Skeletal muscle tissue (tissue), 4 donors: Measurements from ENCODE around the gene FBXO22. TPM values are rescaled to one million over a fixed set of nuclear protein-coding genes. Genes with fewer than 3 reads are reported as not detected.
"Not testable (repeated sequence)": the region's sequence is repeated elsewhere in the genome, so short reads cannot be mapped to it uniquely, and the experiment has no call there.

ENCODE experiments used
- H3K27ac ChIP-seq: one replicate; pipeline ENCODE4 v1.7.0; 2013; ENCODE audit warnings: mild to moderate bottlenecking, low read depth, low read length, inconsistent platforms
- H3K27me3 ChIP-seq, 3 donors: one replicate each; pipeline ENCODE4 v1.7.0; 2013; ENCODE audit warnings: low read length in 3 of 3; ENCODE audit not compliant: control insufficient read depth in 3 of 3, insufficient read depth in 3 of 3
- H3K36me3 ChIP-seq, 3 donors: one replicate each; pipeline ENCODE4 v1.7.0; 2013; ENCODE audit warnings: low read length in 3 of 3; ENCODE audit not compliant: control insufficient read depth in 3 of 3, insufficient read depth in 3 of 3
- H3K4me1 ChIP-seq, 3 donors: one replicate each; pipeline ENCODE4 v1.7.0; 2013; ENCODE audit warnings: low read length in 3 of 3, mild to moderate bottlenecking in 3 of 3; ENCODE audit not compliant: control insufficient read depth in 3 of 3, insufficient read depth in 3 of 3
- H3K4me3 ChIP-seq, 3 donors: one replicate each; pipeline ENCODE4 v1.7.0; 2013; ENCODE audit warnings: low read length in 3 of 3
- H3K9ac ChIP-seq, 3 donors: one replicate each; pipeline ENCODE4 v1.7.0; 2013; ENCODE audit warnings: low read length in 3 of 3, mild to moderate bottlenecking in 3 of 3, moderate library complexity in 2 of 3, low read depth in 1 of 3
- H3K9me3 ChIP-seq, 3 donors: one replicate each; pipeline ENCODE4 v1.7.0; 2013; ENCODE audit warnings: low read length in 3 of 3; ENCODE audit not compliant: control insufficient read depth in 3 of 3
- total RNA-seq: library from RNA; depleted of rRNA; stranded (reverse); fragments of >200 nt; gene quantifications from one replicate; pipeline ENCODE4 v1.2.3, GENCODE V29; 2014
- donor health status: Osteomylitis.

FBXO22 gene
- total RNA-seq, 1 donor from 2014 or later, result 9.9 TPM

DNA sequence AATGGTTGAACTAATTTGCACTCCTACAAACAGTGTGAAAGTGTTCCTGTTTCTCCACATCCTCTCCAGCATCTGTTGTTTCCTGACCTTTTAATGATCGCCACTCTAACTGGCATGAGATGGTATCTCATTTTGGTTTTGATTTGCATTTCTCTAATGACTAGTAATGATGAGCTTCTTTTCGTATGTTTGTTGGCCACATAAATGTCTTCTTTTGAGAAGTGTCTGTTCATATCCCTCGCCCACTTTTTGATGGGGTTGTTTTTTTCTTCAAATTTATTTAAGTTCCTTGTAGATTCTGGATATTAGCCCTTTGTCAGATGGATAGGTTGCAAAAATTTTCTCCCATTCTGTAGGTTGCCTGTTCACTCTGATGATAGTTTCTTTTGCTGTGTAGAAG lies 6.7 kb downstream of the FBXO22 start:
- not testable (repeated sequence) for H3K4me3 ChIP-seq, H3K4me1 ChIP-seq, H3K27ac ChIP-seq, H3K27me3 ChIP-seq, H3K9ac ChIP-seq, H3K9me3 ChIP-seq
- H3K36me3 ChIP-seq, result peaks cover 0 to 17% (median 11%) of the 10 kb centered on the region in 3 donors

DNA sequence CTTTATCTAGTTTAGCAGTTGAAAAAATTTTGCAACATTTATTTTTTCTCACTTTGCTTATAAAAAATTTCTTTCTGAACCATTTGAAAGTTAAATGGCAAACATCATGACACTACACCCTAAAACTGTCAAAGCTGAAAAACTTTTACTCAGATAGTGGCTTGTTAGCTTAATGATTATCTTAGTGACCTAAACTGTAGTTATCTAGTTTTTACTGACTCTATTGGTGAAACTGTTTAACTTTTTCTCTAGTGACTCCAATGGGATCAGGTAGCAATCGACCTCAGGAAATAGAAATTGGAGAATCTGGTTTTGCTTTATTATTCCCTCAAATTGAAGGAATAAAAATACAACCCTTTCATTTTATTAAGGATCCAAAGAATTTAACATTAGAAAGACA lies 13.3 kb downstream of the FBXO22 start:
- peaks cover 0 to 19% (median 12%) of the 10 kb centered on the region in 3 donors for H3K36me3 ChIP-seq
- H3K4me3 ChIP-seq, result no peak overlapping the region
- no peak overlapping the region for H3K27ac ChIP-seq
- H3K4me1 ChIP-seq, result peaks cover under 1 to 2% (median under 1%) of the 10 kb centered on the region in 3 donors
- H3K9me3 ChIP-seq, result no peaks in the 10 kb centered on the region
- H3K27me3 ChIP-seq, result no peaks in the 10 kb centered on the region
- H3K9ac ChIP-seq, result no peak overlapping the region

DNA sequence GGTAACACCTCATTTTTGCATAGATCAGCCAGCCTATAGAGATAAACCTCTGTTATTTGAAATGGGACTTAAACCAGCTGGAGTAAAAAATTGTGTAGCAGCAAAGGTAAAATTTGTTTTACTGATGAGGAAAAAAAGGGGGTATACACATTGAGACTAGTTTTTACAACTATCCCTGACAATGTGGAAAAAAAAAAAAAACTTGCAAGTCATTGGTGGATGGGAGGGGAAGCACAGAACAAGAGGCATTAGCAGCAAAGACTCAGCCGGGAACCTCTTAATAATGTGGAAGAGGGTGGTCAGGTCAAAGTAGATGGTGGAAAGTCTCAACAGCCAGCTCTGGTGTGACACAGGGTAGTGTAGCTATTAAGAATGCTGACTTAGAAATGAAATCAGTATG lies 14.5 kb downstream of the FBXO22 start:
- no peaks in the 10 kb centered on the region for H3K9me3 ChIP-seq
- peaks cover 0 to 19% (median 12%) of the 10 kb centered on the region in 3 donors for H3K36me3 ChIP-seq

GRCh38 chr15:75920079-75920478 lies 16.4 kb downstream of the FBXO22 start:
- Histone ChIP-seq H3K4me1 (peaks cover 9 to 17% (median 14%) of the 10 kb centered on the region in 3 donors), H3K9me3 (no peaks in the 10 kb centered on the region), H3K36me3 (peaks cover 0 to 8% (median 6%) of the 10 kb centered on the region in 3 donors), H3K4me3 (no peak overlapping the region), H3K27me3 (no peaks in the 10 kb centered on the region), H3K9ac (no peak overlapping the region), H3K27ac (no peak overlapping the region)

More for the DNA sequence above, 14.5 kb downstream of the FBXO22 start:
- Histone ChIP-seq H3K27me3 (no peaks in the 10 kb centered on the region), H3K4me1 (peaks cover 7 to 11% (median 10%) of the 10 kb centered on the region in 3 donors), H3K9ac (no peak overlapping the region), H3K27ac (no peak overlapping the region), H3K4me3 (no peak overlapping the region)

DNA sequence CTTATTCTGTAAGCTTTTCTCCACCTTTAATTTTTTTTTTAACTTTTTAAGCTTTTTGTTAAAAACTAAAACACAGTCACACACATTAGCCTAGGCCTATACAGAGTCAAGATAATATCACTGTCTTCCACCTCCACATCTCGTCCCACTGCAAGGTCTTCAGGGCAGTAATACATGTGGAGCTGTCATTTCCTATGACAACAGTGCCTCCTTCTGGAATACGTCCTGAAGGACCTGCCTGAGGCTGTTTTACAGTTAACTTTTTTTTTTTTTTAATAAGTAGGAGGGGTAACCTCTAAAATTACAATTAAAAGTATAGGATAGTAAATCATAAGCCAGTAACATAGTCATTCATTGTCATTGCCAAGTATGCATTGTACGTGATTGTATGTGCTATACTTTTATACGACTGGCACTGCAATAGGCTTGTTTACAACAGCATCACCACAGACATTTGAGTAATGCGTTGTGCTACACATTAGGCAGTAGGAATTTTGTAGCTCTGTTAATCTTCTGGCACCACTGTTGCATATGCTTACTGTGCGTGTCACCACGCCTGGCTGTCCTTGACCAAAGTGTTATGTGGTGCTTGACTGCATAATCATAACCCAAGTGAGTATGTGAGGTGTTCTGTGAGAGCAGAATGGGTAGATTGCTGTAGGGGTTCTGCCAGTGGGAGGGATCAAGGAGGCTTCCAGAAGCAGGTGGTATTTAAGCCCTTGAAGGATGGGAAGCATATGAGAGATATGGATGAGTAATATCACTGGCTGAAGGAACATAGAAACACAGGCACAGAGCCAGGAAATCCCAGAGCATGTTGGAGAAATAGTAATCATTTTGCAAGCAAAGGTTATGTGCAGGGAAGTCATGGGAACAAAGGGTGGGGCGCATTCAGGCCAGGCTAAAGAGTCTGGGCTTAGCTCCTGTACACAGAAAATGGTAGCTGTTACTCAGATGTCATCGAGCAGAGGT lies 18.3 kb downstream of the FBXO22 start:
- no peak overlapping the region for H3K27ac ChIP-seq
- H3K4me3 ChIP-seq, result no peak overlapping the region
- H3K9ac ChIP-seq, result no peak overlapping the region
- no peaks in the 10 kb centered on the region for H3K9me3 ChIP-seq
- peaks cover 14 to 23% (median 14%) of the 10 kb centered on the region in 3 donors for H3K4me1 ChIP-seq
- no peaks in the 10 kb centered on the region for H3K27me3 ChIP-seq
- peaks cover 0 to 6% (median 5%) of the 10 kb centered on the region in 3 donors for H3K36me3 ChIP-seq

- H3K36me3 ChIP-seq, result peaks cover 0 to 5% (median 0%) of the 10 kb centered on the region in 3 donors
- no peak overlapping the region for H3K4me3 ChIP-seq
- peaks cover 14 to 23% (median 14%) of the 10 kb centered on the region in 3 donors for H3K4me1 ChIP-seq
- H3K9me3 ChIP-seq, result no peaks in the 10 kb centered on the region
- H3K27me3 ChIP-seq, result no peaks in the 10 kb centered on the region
- H3K9ac ChIP-seq, result no peak overlapping the region
- H3K27ac ChIP-seq, result no peak overlapping the region
Measured at GRCh38 chr15:75923756-75924155, 20.1 kb downstream of the FBXO22 start.

GRCh38 chr15:75924576-75924975 lies 20.9 kb downstream of the FBXO22 start:
- Histone ChIP-seq H3K4me1 (peaks cover 14 to 23% (median 14%) of the 10 kb centered on the region in 3 donors), H3K27me3 (no peaks in the 10 kb centered on the region), H3K27ac (no peak overlapping the region), H3K9me3 (no peaks in the 10 kb centered on the region), H3K4me3 (no peak overlapping the region), H3K36me3 (peaks cover 0 to 5% (median 0%) of the 10 kb centered on the region in 3 donors), H3K9ac (no peak overlapping the region)

GRCh38 chr15:75925440-75925839 lies 21.8 kb downstream of the FBXO22 start:
- Histone ChIP-seq H3K9ac (no peak overlapping the region), H3K36me3 (peaks cover 0 to 7% (median 0%) of the 10 kb centered on the region in 3 donors), H3K9me3 (no peaks in the 10 kb centered on the region), H3K27ac (no peak overlapping the region), H3K4me1 (peaks cover 14 to 23% (median 14%) of the 10 kb centered on the region in 3 donors), H3K4me3 (no peak overlapping the region), H3K27me3 (no peaks in the 10 kb centered on the region)

DNA sequence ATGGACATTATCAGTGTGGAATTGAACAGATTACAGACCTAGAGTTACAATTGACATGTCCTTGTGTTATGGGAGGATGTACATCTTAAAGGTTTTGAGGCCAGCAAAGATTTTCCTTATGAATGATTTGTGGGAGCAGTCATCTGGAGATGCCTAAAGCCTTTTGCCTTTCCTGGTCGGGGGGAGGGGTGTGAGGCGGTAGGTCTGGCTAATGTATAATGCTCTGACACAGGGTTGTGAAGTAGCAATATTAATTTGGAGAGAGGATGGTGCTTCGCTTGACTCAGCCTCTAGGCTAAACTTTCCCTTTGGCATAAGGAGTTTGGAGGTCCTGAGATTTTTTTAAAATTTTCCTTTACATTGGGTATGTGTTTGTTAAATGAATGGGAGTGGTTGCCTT lies 23.3 kb downstream of the FBXO22 start:
- Histone ChIP-seq H3K27me3 (no peaks in the 10 kb centered on the region), H3K9ac (no peak overlapping the region), H3K4me3 (no peak overlapping the region), H3K9me3 (no peaks in the 10 kb centered on the region), H3K27ac (no peak overlapping the region), H3K4me1 (peaks cover 13 to 22% (median 14%) of the 10 kb centered on the region in 3 donors), H3K36me3 (peaks cover 0 to 13% (median 4%) of the 10 kb centered on the region in 3 donors)

DNA sequence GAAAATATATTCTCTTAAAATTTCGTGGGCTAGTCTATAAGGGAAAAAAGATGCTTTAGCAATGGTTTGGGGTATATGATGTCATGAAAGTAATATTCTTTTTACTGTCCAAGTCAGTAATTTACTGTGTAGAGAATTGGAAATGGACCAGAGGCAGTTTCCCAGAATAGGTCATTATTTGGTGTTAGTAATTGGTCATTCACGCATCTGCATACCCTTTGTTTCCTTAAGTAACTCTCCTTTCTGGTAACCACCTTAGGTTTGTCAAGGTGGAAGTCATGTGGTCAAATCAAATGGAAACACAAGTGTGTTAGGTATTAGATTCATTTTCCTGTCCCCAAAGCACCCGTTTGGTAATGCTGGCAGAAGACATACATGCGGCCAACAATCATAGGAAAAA lies 23.9 kb downstream of the FBXO22 start:
- Histone ChIP-seq H3K9ac (no peak overlapping the region), H3K36me3 (peaks cover 0 to 15% (median 6%) of the 10 kb centered on the region in 3 donors), H3K27ac (no peak overlapping the region), H3K4me1 (peaks cover 7 to 15% (median 8%) of the 10 kb centered on the region in 3 donors), H3K9me3 (no peaks in the 10 kb centered on the region), H3K4me3 (no peak overlapping the region), H3K27me3 (no peaks in the 10 kb centered on the region)
